CD14-positive monocyte (primary cell): ENCODE data around the gene IL6R. TPM values are rescaled to one million over a fixed set of nuclear protein-coding genes. Genes with fewer than 3 reads are reported as not detected.

ENCODE experiments used
- DNase-seq, 3 donors: peaks; one replicate each; pipeline ENCODE4 v3.0.0-alpha.2; 2011 to 2022
- H2AFZ ChIP-seq: 2 replicates; pipeline ENCODE4 v1.6.0; 2012; ENCODE audit warnings: mild to moderate bottlenecking, low read depth, low read length, inconsistent platforms; ENCODE audit not compliant: insufficient read depth, poor library complexity, severe bottlenecking
- H3K27ac ChIP-seq, 2 donors: 1 replicate in 1 of 2; 2 replicates in 1 of 2; pipeline ENCODE4 v1.5.1; 2012 to 2013; ENCODE audit warnings: low read length in 2 of 2, control low read depth in 1 of 2, inconsistent platforms in 1 of 2, low read depth in 1 of 2, mild to moderate bottlenecking in 1 of 2
- H3K27me3 ChIP-seq, 2 donors: one replicate each; pipeline versions ENCODE4 v1.6.0 to v1.6.1; 2011 to 2013; ENCODE audit warnings: low read length in 2 of 2; ENCODE audit not compliant: control insufficient read depth in 2 of 2, insufficient read depth in 2 of 2
- H3K36me3 ChIP-seq, 2 donors: replicated peaks in 1 of 2; 1 replicate in 1 of 2; 2 replicates in 1 of 2; pipeline versions ENCODE4 v1.5.1 to v1.6.1; 2012 to 2013; ENCODE audit warnings: low read length in 2 of 2, control low read depth in 1 of 2, inconsistent platforms in 1 of 2, mild to moderate bottlenecking in 1 of 2; ENCODE audit not compliant: insufficient read depth in 2 of 2, control insufficient read depth in 1 of 2
- H3K4me1 ChIP-seq, 2 donors: 1 replicate in 1 of 2; 2 replicates in 1 of 2; pipeline versions ENCODE4 v1.5.1 to v1.6.1; 2012 to 2013; ENCODE audit warnings: low read length in 2 of 2, control low read depth in 1 of 2, inconsistent platforms in 1 of 2, mild to moderate bottlenecking in 1 of 2, moderate library complexity in 1 of 2; ENCODE audit not compliant: insufficient read depth in 2 of 2, control insufficient read depth in 1 of 2
- H3K4me2 ChIP-seq: replicated peaks from 2 replicates; pipeline ENCODE3; 2012; ENCODE audit warnings: low read length, moderate library complexity, mild to moderate bottlenecking; ENCODE audit not compliant: poor library complexity, severe bottlenecking; ENCODE audit errors: extremely low read depth
- H3K4me3 ChIP-seq, 3 experiments: fragments of 200-600 bp in 1 of 3; sonication (generic) in 1 of 3; replicated peaks in 1 of 3; 1 replicate in 2 of 3; 2 replicates in 1 of 3; pipeline ENCODE4 v1.5.1; 2011 to 2013; ENCODE audit warnings: low read length in 3 of 3, mild to moderate bottlenecking in 3 of 3, control low read depth in 2 of 3, low read depth in 2 of 3, inconsistent platforms in 1 of 3, moderate library complexity in 1 of 3
- H3K79me2 ChIP-seq: 2 replicates; pipeline ENCODE4 v1.6.0; 2012; ENCODE audit warnings: mild to moderate bottlenecking, control low read depth, inconsistent platforms, low read length, moderate library complexity; ENCODE audit not compliant: insufficient read depth
- H3K9ac ChIP-seq: 2 replicates; pipeline ENCODE4 v1.6.0; 2017; ENCODE audit warnings: low read length, mild to moderate bottlenecking; ENCODE audit not compliant: insufficient read depth, poor library complexity, severe bottlenecking
- H3K9me3 ChIP-seq, 2 donors: replicated peaks in 1 of 2; 1 replicate in 1 of 2; 2 replicates in 1 of 2; pipeline versions ENCODE4 v1.5.1 to v1.6.1; 2012 to 2013; ENCODE audit warnings: low read length in 2 of 2, control low read depth in 1 of 2; ENCODE audit not compliant: control insufficient read depth in 1 of 2, insufficient read depth in 1 of 2
- H4K20me1 ChIP-seq: 2 replicates; pipeline ENCODE4 v1.6.0; 2012; ENCODE audit warnings: mild to moderate bottlenecking, low read length, control low read depth, moderate library complexity; ENCODE audit not compliant: insufficient read depth
- H3K27ac Mint-ChIP-seq, 7 donors: one replicate each; pipeline ENCODE4 v1.8.0; 2020; ENCODE audit warnings: mild to moderate bottlenecking in 7 of 7, mixed read lengths in 7 of 7, moderate library complexity in 6 of 7, inconsistent platforms in 2 of 7
- H3K27me3 Mint-ChIP-seq, 3 donors: one replicate each; pipeline ENCODE4 v1.8.0; 2021 to 2022; ENCODE audit warnings: low read depth in 3 of 3, mild to moderate bottlenecking in 3 of 3, mixed read lengths in 3 of 3, moderate library complexity in 3 of 3, inconsistent platforms in 1 of 3
- H3K36me3 Mint-ChIP-seq, 2 donors: one replicate each; pipeline ENCODE4 v1.8.0; 2020; ENCODE audit warnings: mixed read lengths in 2 of 2, inconsistent platforms in 1 of 2, mild to moderate bottlenecking in 1 of 2
- H3K4me1 Mint-ChIP-seq: one replicate; pipeline ENCODE4 v1.8.0; 2020; ENCODE audit warnings: mild to moderate bottlenecking, mixed read lengths
- H3K4me3 Mint-ChIP-seq, 2 donors: one replicate each; pipeline ENCODE4 v1.8.0; 2020; ENCODE audit warnings: mild to moderate bottlenecking in 2 of 2, mixed read lengths in 2 of 2, moderate library complexity in 1 of 2
- H3K9me3 Mint-ChIP-seq, 7 donors: one replicate each; pipeline ENCODE4 v1.8.0; 2020 to 2022; ENCODE audit warnings: mixed read lengths in 7 of 7, mild to moderate bottlenecking in 6 of 7, moderate library complexity in 6 of 7, inconsistent platforms in 2 of 7
- WGBS: methylation state at CpG from one replicate; pipeline ENCODE4 v1.1.5; 2013; ENCODE audit warnings: missing lambda C conversion rate; ENCODE audit not compliant: insufficient coverage; 5-methylcytosine and 5-hydroxymethylcytosine counted together
- intact Hi-C, 2 donors: fragments of 100-400 bp; cut with micrococcal nuclease; formaldehyde crosslinking; loops; one replicate each; pipeline versions ENCODE4 v1.15.0 to v1.15.1; 2023
- polyA plus RNA-seq, 3 donors: library from polyadenylated mRNA; depleted of rRNA in 1 of 3; unstranded in 2 of 3; stranded (reverse) in 1 of 3; fragments of 300-500 nt in 2 of 3; fragments of >200 nt in 1 of 3; fragmentation: Illumina TruSeq in 2 of 3; gene quantifications; 1 replicate in 2 of 3; 2 replicates in 1 of 3; pipeline ENCODE4 v1.2.3, GENCODE V29; 2012 to 2021
- TF ChIP-seq, protein P1 (sequence below): fragments of 200-600 bp; IDR thresholded peaks from one replicate; pipeline ENCODE4 v1.8.0; 2022; ENCODE audit warnings: antibody characterized with exemption, mild to moderate bottlenecking

The IL6R gene
- polyA plus RNA-seq, 3 donors, result 56.4 to 81.7 (median 62.1) TPM

DNA sequence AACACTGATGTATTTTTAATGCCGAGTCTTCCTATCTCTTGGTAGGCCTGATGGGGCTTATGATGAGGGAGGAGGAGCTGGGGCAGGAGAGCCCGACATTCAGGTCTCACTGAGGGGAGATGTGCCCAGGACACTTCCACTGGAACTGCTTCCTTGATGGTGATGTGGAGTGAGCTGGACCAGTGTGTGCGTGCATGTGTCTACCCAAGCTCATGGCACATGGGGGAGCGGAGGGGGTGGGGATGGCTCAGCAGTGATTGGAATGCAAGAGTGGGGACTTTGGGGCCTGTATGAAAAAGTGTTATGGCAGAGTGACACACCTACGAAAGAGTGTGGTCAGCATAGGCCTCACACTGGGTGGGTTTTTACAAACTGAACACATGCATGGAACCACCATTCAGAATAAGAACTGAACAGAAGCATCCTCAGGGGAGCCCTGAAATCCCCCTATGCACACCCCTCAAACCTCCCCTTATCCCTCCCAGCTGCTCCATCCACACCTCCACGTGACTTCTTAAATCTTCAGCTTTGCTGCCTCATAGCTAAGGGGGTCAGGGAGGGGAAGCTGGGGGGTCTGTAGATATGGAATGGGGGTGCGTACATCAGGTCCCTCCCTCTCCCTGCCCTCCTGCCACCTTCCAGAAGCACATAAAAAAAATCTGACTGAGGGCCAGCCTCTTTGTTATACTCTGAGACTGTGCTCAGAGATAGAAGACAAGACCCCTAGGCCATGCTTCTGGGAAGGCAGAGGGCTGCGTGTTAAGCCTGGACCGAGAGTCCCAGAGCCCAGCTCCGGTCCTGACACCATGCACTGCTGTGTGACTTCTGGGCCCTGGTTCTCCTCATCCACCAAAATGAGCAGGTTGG, 11.6 kb downstream of the IL6R start:
- WGBS, result 91% methylated on average over 6 of the region's 10 CpGs
- H3K9ac ChIP-seq, result no peak overlapping the region
- H3K4me1 ChIP-seq, result peaks cover 71 to 77% of the 10 kb centered on the region in 2 donors
- H3K4me1 Mint-ChIP-seq, result peaks cover 80% of the 10 kb centered on the region
- peaks cover 0 to 2% (median 0%) of the 10 kb centered on the region in 7 donors for H3K9me3 Mint-ChIP-seq
- DNase-seq, result no peak
- no peak overlapping the region for H3K4me2 ChIP-seq
- peaks cover 41 to 53% of the 10 kb centered on the region in 2 donors for H3K36me3 Mint-ChIP-seq
- H4K20me1 ChIP-seq, result peaks cover 92% of the 10 kb centered on the region
- peak overlapping the region; percentile 54 to 96 (median 90) for H3K27ac Mint-ChIP-seq
- H2AFZ ChIP-seq, result no peak overlapping the region
- H3K9me3 ChIP-seq, result no peaks in the 10 kb centered on the region
- peaks cover 21 to 52% of the 10 kb centered on the region in 2 donors for H3K36me3 ChIP-seq
- peak overlapping the region; percentile 55 to 97 for H3K27ac ChIP-seq
- H3K4me3 ChIP-seq, result no peak overlapping the region
- no peaks in the 10 kb centered on the region for H3K27me3 Mint-ChIP-seq
- intact Hi-C loops, result no loop called here
- no peak overlapping the region for H3K4me3 Mint-ChIP-seq
- peaks cover 100% of the 10 kb centered on the region for H3K79me2 ChIP-seq
- no peaks in the 10 kb centered on the region for H3K27me3 ChIP-seq
- TF ChIP-seq, protein P1, sequence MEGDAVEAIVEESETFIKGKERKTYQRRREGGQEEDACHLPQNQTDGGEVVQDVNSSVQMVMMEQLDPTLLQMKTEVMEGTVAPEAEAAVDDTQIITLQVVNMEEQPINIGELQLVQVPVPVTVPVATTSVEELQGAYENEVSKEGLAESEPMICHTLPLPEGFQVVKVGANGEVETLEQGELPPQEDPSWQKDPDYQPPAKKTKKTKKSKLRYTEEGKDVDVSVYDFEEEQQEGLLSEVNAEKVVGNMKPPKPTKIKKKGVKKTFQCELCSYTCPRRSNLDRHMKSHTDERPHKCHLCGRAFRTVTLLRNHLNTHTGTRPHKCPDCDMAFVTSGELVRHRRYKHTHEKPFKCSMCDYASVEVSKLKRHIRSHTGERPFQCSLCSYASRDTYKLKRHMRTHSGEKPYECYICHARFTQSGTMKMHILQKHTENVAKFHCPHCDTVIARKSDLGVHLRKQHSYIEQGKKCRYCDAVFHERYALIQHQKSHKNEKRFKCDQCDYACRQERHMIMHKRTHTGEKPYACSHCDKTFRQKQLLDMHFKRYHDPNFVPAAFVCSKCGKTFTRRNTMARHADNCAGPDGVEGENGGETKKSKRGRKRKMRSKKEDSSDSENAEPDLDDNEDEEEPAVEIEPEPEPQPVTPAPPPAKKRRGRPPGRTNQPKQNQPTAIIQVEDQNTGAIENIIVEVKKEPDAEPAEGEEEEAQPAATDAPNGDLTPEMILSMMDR, result no peak

DNA sequence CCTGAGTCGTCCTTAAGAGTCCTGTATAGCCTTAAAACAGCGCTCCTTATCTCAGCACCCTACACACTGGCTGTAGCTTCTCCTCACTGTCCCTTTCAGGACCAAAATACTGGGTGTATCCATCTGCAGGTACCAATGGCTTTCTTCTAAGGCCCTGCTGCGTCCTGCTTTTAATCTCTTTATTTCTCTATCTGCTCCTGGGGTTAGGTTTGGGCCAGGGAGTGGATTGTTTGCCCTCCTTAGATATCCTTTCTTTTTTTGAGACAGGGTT, 12.1 kb downstream of the IL6R start:
- Histone ChIP-seq H3K9ac (no peak overlapping the region), H3K4me3 (no peak overlapping the region), H3K9me3 (no peaks in the 10 kb centered on the region), H3K4me1 (peaks cover 70 to 75% of the 10 kb centered on the region in 2 donors), H3K27ac (peak overlapping the region; percentile 55 to 97), H4K20me1 (peaks cover 92% of the 10 kb centered on the region), H3K4me2 (no peak overlapping the region), H3K36me3 (peaks cover 21 to 52% of the 10 kb centered on the region in 2 donors), H3K27me3 (no peaks in the 10 kb centered on the region), H3K79me2 (peaks cover 100% of the 10 kb centered on the region), H2AFZ (no peak overlapping the region)
- DNase-seq, result no peak
- no peaks in the 10 kb centered on the region for H3K27me3 Mint-ChIP-seq
- H3K9me3 Mint-ChIP-seq, result peaks cover 0 to 2% (median 0%) of the 10 kb centered on the region in 7 donors
- H3K36me3 Mint-ChIP-seq, result peaks cover 43 to 51% of the 10 kb centered on the region in 2 donors
- TF ChIP-seq, protein P1, result no peak
- peaks cover 81% of the 10 kb centered on the region for H3K4me1 Mint-ChIP-seq
- WGBS, result 100% methylated on average over 2 of the region's 3 CpGs
- H3K4me3 Mint-ChIP-seq, result no peak overlapping the region
- H3K27ac Mint-ChIP-seq, result peak overlapping the region; percentile 25 to 96 (median 90)
- intact Hi-C loops, result no loop called here
